ENCODE measurements around the gene HNF1A. TPM values are rescaled to one million over a fixed set of nuclear protein-coding genes. Genes with fewer than 3 reads are reported as not detected.

Gene HNF1A
- total and polyA plus RNA-seq, 2 of the 4 experiments (the other 2 are of a cell fraction) = under 0.01 TPM; not detected in 1

GRCh38 chr12:120993496-120993895 lies 15.2 kb downstream of the HNF1A start:
- no peak for TF ChIP-seq CHD1 (IDR thresholded peaks at IDR 0.05; ENCODE audit: low read depth, low read length)
- no peak for TF ChIP-seq ELK1 (IDR thresholded peaks at IDR 0.05; ENCODE audit: borderline replicate concordance, low read depth, low read length)
- no peak for TF ChIP-seq NFE2L2 (IDR thresholded peaks at IDR 0.05; ENCODE audit: low read depth, low read length)
- TF ChIP-seq BHLHE40 (IDR thresholded peaks at IDR 0.05; ENCODE audit: low read depth, low read length) = no peak
- no peak for TF ChIP-seq USF2 (IDR thresholded peaks at IDR 0.05; ENCODE audit: low read depth, low read length)
- TF ChIP-seq RFX5 (IDR thresholded peaks at IDR 0.05; ENCODE audit: low read depth, low read length) = no peak
- TF ChIP-seq MAZ (IDR thresholded peaks at IDR 0.05; ENCODE audit: borderline replicate concordance, low read depth, low read length) = no peak
- no peak for TF ChIP-seq RCOR1 (IDR thresholded peaks at IDR 0.05; ENCODE audit: insufficient replicate concordance, low read length)
- TF ChIP-seq FOS (IDR thresholded peaks at IDR 0.05; ENCODE audit: low read depth, low read length) = no peak
- no peak for TF ChIP-seq SMC3 (IDR thresholded peaks at IDR 0.05; ENCODE audit: low read depth, low read length)
- TF ChIP-seq CTCF (conservative IDR thresholded peaks at IDR 0.05; ENCODE audit: low read depth, low read length) = no peak
- no peak for TF ChIP-seq RAD21 (IDR thresholded peaks at IDR 0.05; ENCODE audit: low read length)
- TF ChIP-seq MAFK (IDR thresholded peaks at IDR 0.05; ENCODE audit: low read depth, low read length) = no peak
- no peak for TF ChIP-seq MXI1 (IDR thresholded peaks at IDR 0.05; ENCODE audit: borderline replicate concordance, low read depth, low read length)
- no peak for TF ChIP-seq CEBPB (IDR thresholded peaks at IDR 0.05; ENCODE audit: low read depth, low read length)
- no peak for TF ChIP-seq POLR2A (IDR thresholded peaks at IDR 0.05; ENCODE audit: low read depth, low read length)
- no peak overlapping the region for H3K4me3 ChIP-seq (ENCODE audit: insufficient read depth, low read depth, low read length)
- ATAC-seq (ENCODE audit: low read depth) = no peak
- intact Hi-C loops (cut with micrococcal nuclease) (no loop called here), in situ Hi-C loops (cut with MboI; ENCODE audit: low sequenced_read_pairs) (no loop called here), dilution Hi-C loops (cut with HindIII; ENCODE audit: low sequenced_read_pairs, unreplicated experiment) (no loop called here)
- 0 out of 2 replicates have a peak, but pooled peaks cover under 1% of the 10 kb centered on the region for H3K4me1 ChIP-seq (ENCODE audit: control insufficient read depth, insufficient read depth, low read length)
- H2AK9ac ChIP-seq (replicated peaks; ENCODE audit: low read depth, low read length, poor library complexity) = no peak overlapping the region
- H2BK20ac ChIP-seq (ENCODE audit: low read depth, low read length) = no peak overlapping the region
- no peak overlapping the region for H3K4me2 ChIP-seq (ENCODE audit: low read depth, low read length)
- peaks cover 11% of the 10 kb centered on the region; the same call in 1 of the 2 replicates for H3K27me3 ChIP-seq (ENCODE audit: control insufficient read depth, insufficient read depth, low read length)
- ChIA-PET POLR2A (ENCODE audit: unreplicated experiment) (no interaction called here), CTCF (no interaction called here)
- H3K36me3 ChIP-seq (ENCODE audit: control insufficient read depth, insufficient read depth, low read length) = no peaks in the 10 kb centered on the region
- no peak overlapping the region for H2BK5ac ChIP-seq (ENCODE audit: low read depth, low read length, poor library complexity, severe bottlenecking)
- no peak overlapping the region for H3K23ac ChIP-seq (ENCODE audit: low read depth, low read length)
- H2AFZ ChIP-seq (replicated peaks; ENCODE audit: low read length, poor library complexity) = no peak overlapping the region
- H2AK5ac ChIP-seq (ENCODE audit: low read depth, low read length) = no peak overlapping the region
- no peaks in the 10 kb centered on the region for H4K20me1 ChIP-seq (ENCODE audit: insufficient read depth, low read length)
- H3K9me3 ChIP-seq (ENCODE audit: control insufficient read depth, insufficient read depth, low read length) = no peaks in the 10 kb centered on the region; the same call in 1 of the 2 replicates
- no peak overlapping the region for H4K91ac ChIP-seq (ENCODE audit: insufficient read depth, low read depth, low read length)
- H3K9ac ChIP-seq (ENCODE audit: low read depth, low read length) = no peak overlapping the region
- H3K4ac ChIP-seq (ENCODE audit: low read depth, low read length) = no peak overlapping the region
- no peak overlapping the region for H2BK120ac ChIP-seq (ENCODE audit: low read depth, low read length)
- no TSS peak for BruUV-seq (replicated peaks)
- H3K14ac ChIP-seq (replicated peaks; ENCODE audit: low read depth, low read length) = no peak overlapping the region
- H3K9me1 ChIP-seq (ENCODE audit: insufficient read depth, low read length) = no peaks in the 10 kb centered on the region
- no peak overlapping the region for H4K5ac ChIP-seq (ENCODE audit: low read depth, low read length)
- H3K79me1 ChIP-seq (ENCODE audit: low read depth in 1 of 2, low read length in 2 of 2) = no peaks in the 10 kb centered on the region
- no peak for DNase-seq
- H3K18ac ChIP-seq (ENCODE audit: low read depth, low read length) = no peak overlapping the region
- H3K27ac ChIP-seq (ENCODE audit: insufficient read depth, low read length) = no peak overlapping the region
- no peak overlapping the region for H4K8ac ChIP-seq (ENCODE audit: low read depth in 2 of 2, low read length in 2 of 2)
- no peak overlapping the region for H2BK15ac ChIP-seq (ENCODE audit: low read depth, low read length)
- WGBS, 2 experiments (ENCODE audit: extremely low coverage in 2 of 2, insufficient read length in 1 of 2) = 72% methylated on average over 8 of the region's 11 CpGs; no CpG with 5 or more reads in 1 of the 2 experiments
- H3K56ac ChIP-seq (ENCODE audit: extremely low read depth, insufficient read depth, low read length) = no peak overlapping the region

Data from IMR-90 (cell line).